ENCODE results near the gene TCF4.

DNA sequence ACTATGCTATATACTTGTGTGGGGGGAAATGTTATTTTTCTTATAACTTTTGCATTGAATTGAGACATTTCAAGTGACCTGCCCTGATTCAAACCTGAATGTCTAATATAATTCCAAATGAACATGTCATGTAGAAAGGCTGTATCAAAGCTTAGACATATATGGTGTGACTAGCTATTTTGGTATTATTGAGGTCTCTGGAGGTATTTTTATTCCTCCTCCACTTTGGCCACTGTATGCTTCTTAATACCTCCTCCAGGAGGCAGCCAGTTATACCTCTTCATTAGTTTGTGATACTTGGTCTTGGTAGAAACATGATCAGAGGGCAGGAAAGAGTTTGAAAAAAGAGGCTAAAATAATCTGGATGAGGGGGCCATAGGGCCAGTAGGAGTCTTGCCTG, 217.1 kb downstream of the TCF4 start:
- TF ChIP-seq, protein P1, sequence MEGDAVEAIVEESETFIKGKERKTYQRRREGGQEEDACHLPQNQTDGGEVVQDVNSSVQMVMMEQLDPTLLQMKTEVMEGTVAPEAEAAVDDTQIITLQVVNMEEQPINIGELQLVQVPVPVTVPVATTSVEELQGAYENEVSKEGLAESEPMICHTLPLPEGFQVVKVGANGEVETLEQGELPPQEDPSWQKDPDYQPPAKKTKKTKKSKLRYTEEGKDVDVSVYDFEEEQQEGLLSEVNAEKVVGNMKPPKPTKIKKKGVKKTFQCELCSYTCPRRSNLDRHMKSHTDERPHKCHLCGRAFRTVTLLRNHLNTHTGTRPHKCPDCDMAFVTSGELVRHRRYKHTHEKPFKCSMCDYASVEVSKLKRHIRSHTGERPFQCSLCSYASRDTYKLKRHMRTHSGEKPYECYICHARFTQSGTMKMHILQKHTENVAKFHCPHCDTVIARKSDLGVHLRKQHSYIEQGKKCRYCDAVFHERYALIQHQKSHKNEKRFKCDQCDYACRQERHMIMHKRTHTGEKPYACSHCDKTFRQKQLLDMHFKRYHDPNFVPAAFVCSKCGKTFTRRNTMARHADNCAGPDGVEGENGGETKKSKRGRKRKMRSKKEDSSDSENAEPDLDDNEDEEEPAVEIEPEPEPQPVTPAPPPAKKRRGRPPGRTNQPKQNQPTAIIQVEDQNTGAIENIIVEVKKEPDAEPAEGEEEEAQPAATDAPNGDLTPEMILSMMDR (conservative IDR thresholded peaks at IDR 0.05; ENCODE audit: low read length) = no peak
- no peak for TF ChIP-seq EZH2phosphoT487 (IDR thresholded peaks at IDR 0.05; ENCODE audit: borderline replicate concordance, low read depth, low read length)

All from OCI-LY7 (cell line).